HG02840 (cell line): Measurements from ENCODE around the gene CBFA2T2.
"Not testable (repeated sequence)": the region's sequence is repeated elsewhere in the genome, so short reads cannot be mapped to it uniquely, and the experiment has no call there.

Experiments
- ATAC-seq: cut with Tn5 transposase; IDR thresholded peaks from one replicate; pipeline ENCODE4 v1.9.1; 2021; ENCODE audit warnings: mild to moderate bottlenecking, moderate library complexity, moderate number of reproducible peaks; ENCODE audit not compliant: unreplicated experiment, low FRiP score

CBFA2T2 gene

DNA sequence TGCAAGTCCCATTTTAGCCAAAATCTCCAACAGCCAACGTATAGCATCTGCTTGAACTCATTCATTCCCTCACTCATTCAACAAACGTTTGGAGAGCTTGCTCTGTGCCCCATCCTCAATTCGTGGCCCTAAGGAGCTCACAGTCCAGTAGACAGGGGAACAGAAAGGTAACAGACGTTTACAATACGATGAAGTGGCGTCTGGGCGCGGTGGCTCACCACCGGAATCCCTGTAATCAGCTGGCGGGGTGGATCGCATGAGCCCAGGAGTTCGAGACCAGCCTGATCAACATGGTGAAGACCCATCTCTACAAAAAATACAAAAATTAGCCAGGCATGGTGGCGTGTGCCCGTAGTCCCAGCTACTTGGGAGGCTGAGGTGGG, 197.1 kb downstream of the CBFA2T2 start:
- no peak for ATAC-seq

- ATAC-seq: no peak
These were observed 197.5 kb downstream of the CBFA2T2 start for GRCh38 chr20:33687370-33687915.

GRCh38 chr20:33687993-33688937, 198.4 kb downstream of the CBFA2T2 start:
- no peak for ATAC-seq

DNA sequence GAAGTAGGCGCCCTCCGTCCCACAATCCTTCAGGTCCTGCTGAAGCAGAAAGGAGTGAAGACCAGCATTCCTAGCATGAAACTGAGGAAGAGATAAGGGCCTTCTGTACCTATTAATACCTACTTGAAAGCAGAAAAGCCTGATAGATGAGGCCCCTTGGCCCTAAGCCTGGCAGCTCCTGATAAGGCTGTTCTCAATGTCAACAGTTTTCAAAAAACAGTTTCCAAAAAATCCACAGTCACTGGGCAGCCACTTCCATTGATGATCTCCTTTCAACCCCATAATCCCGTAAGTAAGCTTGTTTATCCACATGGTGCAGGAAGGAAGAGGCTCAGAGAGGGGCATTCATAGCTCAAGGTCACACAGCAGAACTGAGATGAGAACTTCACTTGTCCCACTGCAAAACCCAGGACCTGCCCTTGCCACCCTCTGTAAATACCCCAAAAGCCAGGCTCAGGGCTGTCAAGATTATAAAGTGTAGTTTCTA, 199.1 kb downstream of the CBFA2T2 start:
- no peak for ATAC-seq

DNA sequence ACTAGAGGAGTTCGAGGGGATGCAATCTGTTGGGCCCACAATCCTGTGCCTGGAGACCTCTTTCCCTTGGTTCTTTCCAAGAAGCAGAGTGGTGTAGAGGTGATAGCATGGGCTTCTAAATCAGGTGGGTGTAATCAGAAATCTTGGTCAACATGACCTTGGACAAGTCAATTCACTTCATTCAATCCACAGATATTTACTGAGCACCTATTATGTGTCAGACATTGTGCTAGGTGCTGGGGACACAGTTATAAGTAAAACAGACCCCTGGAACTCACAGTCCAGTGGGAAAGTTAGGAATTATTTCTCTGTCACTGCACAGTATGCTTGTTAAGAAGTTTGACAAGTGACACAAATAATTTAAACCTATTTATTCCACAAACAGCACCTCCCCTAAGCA, 199.6 kb downstream of the CBFA2T2 start:
- no peak for ATAC-seq

DNA sequence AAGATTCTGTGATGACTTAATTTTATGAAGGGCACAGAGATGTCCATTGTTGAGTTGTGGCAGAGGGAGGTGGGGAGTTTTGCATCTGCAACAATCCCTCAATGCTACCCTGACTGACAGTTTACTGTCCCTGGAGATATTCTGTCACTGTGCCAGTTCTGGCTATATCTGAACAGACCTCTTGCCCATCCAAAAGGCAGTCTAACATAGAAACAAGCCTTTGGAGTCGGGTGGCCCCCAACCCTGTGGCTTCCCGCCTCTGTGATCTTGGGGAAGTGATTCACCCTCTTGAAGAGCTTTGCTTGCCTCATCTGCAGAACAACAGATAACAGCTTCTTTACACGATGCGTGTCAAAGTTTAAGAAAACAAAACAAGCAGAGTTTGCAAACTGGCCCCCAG, 200.1 kb downstream of the CBFA2T2 start:
- no peak for ATAC-seq

- no peak for ATAC-seq
These were observed 203.4 kb downstream of the CBFA2T2 start for GRCh38 chr20:33693289-33693688.

DNA sequence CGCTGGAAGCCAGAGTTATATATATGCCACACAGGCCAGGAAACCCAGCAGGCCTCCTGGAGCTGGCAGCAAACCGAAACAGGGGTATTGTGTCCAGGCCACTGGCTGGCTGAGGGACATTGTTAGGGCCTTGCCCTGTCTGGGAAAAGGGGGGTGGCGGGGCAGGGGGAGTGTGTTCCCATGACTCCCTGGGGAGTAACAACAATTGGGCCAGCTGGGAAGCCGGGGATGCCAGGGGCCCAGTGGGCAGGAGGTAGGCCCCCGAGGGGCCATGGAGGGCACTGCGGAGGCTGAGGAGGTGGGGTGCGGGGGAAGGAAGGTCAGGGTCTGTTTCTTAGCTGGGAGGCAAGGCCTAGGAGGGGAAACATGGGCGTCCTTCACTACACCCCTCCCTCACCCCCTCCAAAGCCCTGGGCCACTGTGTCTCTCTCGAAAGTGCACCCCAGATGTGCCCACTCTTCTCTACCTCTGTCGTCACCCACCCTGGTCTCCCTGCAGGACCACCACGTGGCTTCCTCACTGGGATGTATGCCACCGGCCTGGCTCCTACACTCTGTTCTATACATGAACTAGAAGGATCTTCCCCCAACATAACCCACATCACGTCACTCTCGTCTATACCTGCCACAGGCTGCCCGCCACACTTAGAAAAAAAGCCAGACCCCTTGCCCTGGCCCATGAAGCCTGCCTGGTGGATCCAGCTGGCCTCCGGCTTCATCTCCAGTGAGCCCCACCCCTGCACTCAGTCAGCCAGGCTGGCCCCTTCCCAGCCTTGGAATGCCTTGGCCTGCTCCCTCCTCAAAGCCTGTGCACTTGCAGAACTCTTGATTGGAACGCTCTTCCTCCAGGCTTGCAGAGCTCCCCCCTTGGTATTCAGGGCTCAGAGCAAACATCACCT, 204.1 kb downstream of the CBFA2T2 start:
- no peak for ATAC-seq

- ATAC-seq: no peak
These were observed 204.7 kb downstream of the CBFA2T2 start for GRCh38 chr20:33694639-33695012.

DNA sequence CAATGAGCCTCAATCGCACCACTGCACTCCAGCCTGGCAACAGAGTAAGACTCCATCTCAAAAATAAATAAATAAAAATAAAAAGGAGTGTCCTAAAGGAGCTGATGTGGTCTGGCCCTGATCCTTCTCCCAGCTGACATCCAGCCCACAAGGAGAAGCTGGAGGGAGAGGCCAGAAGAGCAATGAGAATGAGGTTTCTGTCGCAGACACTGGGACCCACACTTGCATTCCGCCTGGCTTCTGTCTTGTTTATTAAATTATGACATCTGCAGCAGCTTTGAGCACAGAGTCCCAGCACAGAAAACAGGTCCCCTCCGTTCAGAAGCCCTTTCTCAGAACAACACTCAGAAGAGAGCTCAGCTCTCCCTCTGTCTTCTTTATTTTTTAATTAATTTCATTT, 206.6 kb downstream of the CBFA2T2 start:
- ATAC-seq: no peak

GRCh38 chr20:33697129-33697528, 207.2 kb downstream of the CBFA2T2 start:
- no peak for ATAC-seq

GRCh38 chr20:33698966-33699365, 209.1 kb downstream of the CBFA2T2 start:
- ATAC-seq: not testable (repeated sequence)
